ENCODE results near the gene B9D2.

- no peak for TF ChIP-seq CTCF (IDR thresholded peaks at IDR 0.05)
- no peak for TF ChIP-seq POLR2A (IDR thresholded peaks at IDR 0.05)
These were observed at the start of gene B9D2 for GRCh38 chr19:41363753-41364523.
